Fibroblast of lung (primary cell): ENCODE results near the gene TRIM24.

Experiments
- EZH2 ChIP-seq: IDR thresholded peaks from 2 replicates; pipeline ENCODE4 v1.5.1; 2012; ENCODE audit warnings: low read length, control low read depth, mild to moderate bottlenecking; ENCODE audit errors: missing control alignments
- TF ChIP-seq, protein P1 (sequence below), 2 donors: IDR thresholded peaks in 1 of 2; conservative IDR thresholded peaks in 1 of 2; 1 replicate in 1 of 2; 2 replicates in 1 of 2; pipeline ENCODE4 v1.5.1; 2011 to 2012; ENCODE audit warnings: low read length in 2 of 2, control low read depth in 1 of 2, inconsistent platforms in 1 of 2, low read depth in 1 of 2, mild to moderate bottlenecking in 1 of 2

- TF ChIP-seq, protein P1, sequence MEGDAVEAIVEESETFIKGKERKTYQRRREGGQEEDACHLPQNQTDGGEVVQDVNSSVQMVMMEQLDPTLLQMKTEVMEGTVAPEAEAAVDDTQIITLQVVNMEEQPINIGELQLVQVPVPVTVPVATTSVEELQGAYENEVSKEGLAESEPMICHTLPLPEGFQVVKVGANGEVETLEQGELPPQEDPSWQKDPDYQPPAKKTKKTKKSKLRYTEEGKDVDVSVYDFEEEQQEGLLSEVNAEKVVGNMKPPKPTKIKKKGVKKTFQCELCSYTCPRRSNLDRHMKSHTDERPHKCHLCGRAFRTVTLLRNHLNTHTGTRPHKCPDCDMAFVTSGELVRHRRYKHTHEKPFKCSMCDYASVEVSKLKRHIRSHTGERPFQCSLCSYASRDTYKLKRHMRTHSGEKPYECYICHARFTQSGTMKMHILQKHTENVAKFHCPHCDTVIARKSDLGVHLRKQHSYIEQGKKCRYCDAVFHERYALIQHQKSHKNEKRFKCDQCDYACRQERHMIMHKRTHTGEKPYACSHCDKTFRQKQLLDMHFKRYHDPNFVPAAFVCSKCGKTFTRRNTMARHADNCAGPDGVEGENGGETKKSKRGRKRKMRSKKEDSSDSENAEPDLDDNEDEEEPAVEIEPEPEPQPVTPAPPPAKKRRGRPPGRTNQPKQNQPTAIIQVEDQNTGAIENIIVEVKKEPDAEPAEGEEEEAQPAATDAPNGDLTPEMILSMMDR (conservative IDR thresholded peaks at IDR 0.05 in 1 of 2, IDR thresholded peaks at IDR 0.05 in 1 of 2; ENCODE audit: low read depth in 1 of 2, low read length in 2 of 2): no peak
- TF ChIP-seq EZH2: no peak
Measured at GRCh38 chr7:138477581-138477980, 17.5 kb downstream of the TRIM24 start.
